T-helper 2 cell treated with Interferon-gamma antibody and Interleukin-4, amounts not matched to agents 100 ng/mL and 5 ng/mL, for 36 hours (primary cell): ENCODE data around the gene RBM20. TPM values are rescaled to one million over a fixed set of nuclear protein-coding genes. Genes with fewer than 3 reads are reported as not detected.
"Not testable (repeated sequence)": the region's sequence is repeated elsewhere in the genome, so short reads cannot be mapped to it uniquely, and the experiment has no call there.

Experiments used
- intact Hi-C: fragments of 100-400 bp; cut with micrococcal nuclease; formaldehyde crosslinking; loops from one replicate; pipeline ENCODE4 v1.15.1; 2023
- total RNA-seq: library from RNA; stranded (reverse); gene quantifications from 2 replicates; pipeline ENCODE4 v1.2.3, GENCODE V29; 2022

The RBM20 gene
- total RNA-seq, 1 donor from 2014 or later = 0.09 TPM

DNA sequence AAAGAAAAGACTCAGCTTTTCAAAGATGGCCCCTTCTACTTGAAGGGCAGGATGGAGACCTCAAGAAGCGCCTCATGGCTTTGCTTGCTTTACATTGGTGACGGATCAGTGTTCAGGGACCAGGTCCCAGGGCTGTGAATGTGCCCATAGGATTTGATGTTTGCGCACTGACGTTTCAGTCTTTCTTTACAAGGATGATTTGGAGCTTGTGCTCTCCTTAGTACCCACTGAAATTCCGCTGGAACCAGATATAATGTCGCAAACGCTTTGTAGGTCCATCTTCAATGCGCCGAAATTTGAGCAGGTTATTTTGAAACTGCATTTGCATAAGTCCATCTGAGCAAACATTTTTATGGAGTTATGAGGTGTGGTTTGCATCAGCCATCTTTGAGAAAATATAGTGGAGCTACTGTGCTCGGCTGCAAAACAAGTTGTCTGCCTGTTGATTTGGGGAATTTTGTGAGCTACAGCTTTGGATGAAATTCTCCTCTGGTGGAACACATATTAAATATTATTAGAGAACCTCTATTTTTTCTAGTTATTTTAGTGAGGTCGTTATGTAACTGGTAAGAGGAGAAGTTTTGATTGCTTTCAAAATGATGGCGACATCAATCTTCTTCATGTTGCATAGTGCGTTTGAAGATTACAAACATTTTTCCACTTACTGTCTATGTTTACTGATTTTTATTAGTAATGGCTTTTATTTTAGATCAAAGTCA lies 2.4 kb downstream of the RBM20 start:
- intact Hi-C loops = loop anchor here (10.0 kb wide), 1 partner anchor 428 kb away; the partner anchor contains the start of gene ADRA2A

DNA sequence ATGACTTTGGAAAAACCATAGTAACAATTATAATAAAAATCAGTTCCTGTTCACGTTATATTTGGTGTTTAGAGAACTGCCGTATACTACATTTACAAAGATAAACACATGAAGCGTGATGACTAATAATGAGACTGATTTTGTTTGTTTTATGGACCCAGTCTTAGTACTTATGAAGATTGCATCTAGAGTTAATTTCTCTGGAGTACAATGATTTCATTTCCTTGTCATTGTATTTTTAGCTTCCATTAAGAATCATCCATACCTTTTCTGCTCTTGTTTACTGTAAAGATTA lies 2.9 kb downstream of the RBM20 start:
- intact Hi-C loops = loop anchor here (10.0 kb wide), 1 partner anchor 428 kb away; the partner anchor contains the start of gene ADRA2A

DNA sequence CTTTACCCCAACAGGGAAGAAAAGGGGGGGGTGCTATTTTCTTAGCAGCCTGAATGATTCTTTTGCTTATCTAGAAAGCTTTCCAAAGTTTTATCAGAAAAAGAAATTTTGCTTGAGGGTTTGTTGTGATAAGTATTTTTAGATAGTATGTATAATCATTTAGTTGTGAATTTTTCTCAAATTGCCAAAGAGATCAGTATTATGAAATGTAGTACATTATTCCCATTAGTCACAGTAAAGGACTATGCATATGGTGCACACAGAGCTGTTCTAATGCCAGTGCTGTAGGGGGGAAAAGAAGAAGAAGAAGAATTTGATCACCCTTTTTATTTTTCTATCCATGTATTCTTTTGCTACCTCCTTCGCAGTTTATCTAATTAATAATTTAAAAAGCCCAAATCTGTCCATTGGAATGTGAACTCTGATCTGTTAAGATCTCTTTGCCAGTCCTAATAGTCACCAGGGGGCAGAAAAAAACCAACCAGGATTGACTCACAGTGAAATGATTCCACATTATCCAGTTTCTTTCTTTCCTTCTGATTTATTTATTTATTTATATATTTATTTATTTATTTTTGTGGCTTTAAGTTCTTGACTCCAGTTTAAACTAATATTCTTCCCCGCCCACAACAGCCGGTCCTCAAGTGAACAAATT lies 4.7 kb downstream of the RBM20 start:
- intact Hi-C loops = loop anchor here (10.0 kb wide), 1 partner anchor 426 kb away; the partner anchor contains the start of gene ADRA2A

DNA sequence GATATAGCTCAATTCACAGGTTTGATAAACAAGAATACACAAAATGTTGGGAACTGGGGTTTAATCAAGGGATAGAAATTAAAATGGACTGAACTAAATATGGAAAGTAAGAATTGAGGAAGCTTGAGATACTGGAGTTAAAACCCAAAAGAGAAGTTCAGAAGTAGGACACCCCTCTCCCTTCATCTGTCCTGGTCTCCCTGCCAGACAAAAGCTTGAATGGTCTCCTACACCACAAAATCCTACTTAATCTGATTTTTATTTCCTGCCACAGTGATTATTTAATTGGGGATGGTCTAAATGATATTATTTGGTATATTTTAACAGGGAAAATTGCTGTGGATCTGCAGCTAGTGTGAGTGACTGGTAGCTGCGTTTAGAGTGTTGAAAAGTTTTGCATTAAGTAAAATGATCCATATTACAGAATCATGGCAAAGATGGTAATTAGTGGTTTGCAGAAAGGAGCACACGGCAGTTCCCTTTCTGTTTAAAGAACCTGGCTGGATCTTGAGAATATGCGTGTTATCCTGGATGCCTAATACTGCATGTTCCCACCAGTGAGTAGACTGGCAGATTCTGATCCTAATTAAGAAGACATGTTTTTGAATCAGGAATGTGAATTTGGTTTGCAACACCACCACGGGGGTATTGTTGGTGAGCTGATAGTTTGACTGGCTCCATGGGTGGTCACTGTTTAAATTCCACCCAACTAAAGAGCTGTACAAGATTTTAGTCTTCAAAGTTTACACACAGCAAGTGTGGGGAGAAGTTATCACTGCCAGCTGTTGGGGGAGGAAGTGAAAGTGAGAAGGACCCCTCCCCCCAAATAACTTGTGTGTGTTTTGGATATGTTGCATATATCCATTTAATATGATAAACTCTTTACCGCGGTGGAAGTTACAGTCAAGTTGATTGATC lies 5.5 kb downstream of the RBM20 start:
- intact Hi-C loops = loop anchor here (10.0 kb wide), 1 partner anchor 425 kb away; the partner anchor contains the start of gene ADRA2A

DNA sequence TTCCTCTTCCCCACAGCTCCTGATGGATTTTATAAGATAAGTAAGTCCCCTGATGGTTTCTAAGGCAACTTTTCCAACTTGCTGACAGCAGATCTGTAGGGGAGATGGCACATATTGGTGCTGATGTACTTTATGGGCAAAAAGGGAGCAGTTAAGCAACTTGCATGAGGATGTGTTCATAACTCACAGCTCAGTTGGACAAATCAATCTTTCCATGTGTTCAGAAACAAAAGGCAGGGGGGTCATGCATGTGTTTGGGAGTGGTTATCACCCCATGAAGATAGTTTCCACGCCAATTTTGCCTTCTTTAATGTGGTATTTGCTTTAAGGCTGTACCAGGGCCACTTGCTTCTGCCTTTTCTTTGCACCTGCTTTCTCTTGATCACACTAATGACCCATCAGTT lies 6.1 kb downstream of the RBM20 start:
- intact Hi-C loops = no loop called here

DNA sequence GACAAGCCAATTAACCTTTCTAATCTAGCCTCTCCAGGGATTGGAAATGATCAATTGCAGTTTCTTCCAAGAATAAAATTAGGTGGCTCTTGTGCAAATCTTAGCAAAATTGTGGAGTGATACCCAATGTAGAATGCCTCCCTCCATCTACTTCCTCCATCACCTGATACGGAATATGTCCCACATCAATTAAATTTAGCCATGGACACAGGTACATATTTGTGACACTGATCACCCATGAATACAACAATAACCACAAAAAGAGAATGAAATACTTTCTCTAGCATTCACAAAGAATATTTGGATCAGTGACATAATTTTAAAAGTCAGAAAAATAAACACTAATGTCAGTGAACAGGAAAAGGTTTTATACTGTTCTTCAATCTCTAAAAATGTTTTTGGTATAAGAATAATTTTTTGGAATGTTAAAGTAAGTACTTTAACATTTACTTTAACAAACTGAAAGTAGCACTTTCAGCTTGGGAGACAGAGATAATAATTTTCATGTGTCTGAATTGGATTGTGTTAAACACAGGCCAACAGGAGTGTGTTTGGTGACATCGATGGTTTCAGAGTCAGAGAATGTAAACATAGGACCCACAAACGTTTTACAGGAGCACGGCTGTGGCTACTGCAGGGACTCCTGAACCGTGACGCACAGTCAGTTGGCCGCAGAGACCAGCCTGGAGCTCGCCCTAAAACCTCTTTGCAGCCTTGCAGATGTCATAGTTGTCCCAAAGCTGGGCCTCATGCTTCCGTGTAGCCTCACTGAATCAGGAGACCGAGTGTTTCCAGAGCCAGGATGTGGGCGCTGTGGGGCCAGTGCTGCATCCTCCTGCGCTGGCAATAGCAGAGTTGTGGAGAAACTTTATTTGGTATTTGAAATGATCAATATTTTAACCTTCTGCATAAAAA lies 7.2 kb downstream of the RBM20 start:
- intact Hi-C loops = no loop called here

DNA sequence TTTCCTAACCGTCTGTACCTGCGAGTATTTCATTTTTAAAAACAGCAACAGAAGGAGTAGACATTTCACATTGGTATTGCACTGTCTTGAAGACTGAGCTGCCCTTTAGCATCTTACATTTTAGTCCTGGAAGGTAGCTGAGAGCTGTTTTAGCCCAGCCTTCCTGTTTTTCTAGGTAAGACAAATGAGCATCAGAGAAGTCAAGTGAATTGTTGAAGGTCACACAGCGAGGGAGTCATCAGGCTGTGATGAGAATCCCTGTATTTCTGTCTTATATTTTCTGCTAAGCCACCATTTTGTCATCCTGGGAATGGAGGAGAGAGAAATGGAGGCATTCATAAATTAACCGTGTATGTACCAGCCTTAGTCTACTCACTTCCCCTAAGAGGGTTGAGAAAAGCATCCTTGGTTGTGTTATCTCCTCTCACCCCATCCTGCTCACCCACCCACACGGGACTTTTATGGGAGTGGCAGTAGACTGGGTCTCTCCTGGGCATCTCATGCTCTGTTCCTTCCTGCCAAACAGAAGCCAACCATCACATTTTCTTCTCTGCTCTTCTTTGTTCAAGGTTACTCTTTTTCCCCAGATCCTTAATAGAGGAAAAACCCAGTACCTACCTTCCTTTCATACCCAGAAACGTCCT lies 8.5 kb downstream of the RBM20 start:
- intact Hi-C loops = no loop called here

DNA sequence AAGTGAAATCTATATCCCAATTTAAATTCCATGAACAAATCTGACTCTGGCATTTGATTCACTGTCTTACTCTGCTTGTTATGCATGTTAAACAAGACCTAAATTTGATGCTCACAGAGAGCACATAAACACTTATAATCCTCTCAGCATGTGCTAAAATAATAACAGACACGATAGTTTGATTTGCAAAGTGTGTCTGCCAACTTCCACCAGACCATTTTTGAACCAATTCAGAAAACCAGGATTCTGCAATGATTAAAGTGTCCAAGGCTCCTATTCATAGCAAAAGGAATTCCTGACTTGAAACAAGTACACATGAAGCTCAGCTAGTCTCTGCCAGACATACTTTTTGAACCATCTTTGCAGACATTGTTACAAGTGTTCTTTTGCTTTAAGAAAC lies 11.2 kb downstream of the RBM20 start:
- intact Hi-C loops = no loop called here

DNA sequence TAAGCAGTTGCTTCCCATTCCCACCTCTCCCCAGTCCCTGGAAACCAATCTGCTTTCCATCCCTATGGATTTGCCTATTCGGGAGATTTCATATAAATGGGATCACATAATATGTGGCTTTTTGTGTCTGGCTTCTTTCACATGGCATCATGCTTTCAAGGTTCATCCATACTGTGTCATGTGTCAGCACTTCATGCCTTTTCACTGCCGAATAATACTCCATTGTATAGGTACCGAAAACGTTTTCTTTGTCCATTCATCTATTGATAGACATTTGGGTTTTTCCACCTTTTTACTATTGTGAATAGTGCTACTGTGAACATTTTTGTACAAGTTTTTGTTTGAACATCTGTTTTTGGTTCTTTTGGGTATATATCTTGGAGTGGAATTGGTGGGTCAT lies 12.5 kb downstream of the RBM20 start:
- intact Hi-C loops = no loop called here

DNA sequence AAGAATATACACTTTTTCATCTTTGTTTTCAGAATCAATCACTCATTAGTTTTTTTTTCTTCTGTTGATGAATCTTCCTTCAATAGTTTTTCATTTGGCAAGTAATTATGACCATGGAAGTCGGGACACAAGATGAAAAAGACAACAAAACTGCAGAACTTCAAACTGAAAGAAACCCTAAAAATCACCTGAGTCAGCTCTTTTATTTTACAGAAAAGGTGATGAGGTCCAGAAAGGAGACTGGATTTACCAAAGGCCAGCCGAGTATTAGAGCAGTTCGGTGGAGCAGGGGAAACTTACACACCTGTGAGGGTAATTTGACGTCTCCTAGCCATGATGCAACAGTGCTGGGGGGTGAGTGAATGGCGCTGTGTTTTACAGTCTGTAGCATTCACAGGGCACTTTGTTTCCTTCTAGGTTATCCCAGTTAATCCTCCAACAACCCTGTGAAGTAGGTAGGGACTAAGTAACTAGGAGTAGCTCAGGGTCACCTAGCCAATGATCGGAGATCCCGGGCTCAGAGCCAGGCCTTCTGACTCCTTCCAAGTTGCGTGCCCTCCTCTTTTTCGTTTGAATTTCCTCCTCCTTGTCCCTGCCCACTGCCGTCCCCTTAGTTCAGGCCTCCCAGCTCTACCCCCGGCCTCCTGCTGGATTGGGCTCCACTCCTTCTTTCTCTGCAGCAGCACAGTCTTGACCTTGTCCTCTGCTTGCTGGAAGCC lies 14.0 kb downstream of the RBM20 start:
- intact Hi-C loops = no loop called here

DNA sequence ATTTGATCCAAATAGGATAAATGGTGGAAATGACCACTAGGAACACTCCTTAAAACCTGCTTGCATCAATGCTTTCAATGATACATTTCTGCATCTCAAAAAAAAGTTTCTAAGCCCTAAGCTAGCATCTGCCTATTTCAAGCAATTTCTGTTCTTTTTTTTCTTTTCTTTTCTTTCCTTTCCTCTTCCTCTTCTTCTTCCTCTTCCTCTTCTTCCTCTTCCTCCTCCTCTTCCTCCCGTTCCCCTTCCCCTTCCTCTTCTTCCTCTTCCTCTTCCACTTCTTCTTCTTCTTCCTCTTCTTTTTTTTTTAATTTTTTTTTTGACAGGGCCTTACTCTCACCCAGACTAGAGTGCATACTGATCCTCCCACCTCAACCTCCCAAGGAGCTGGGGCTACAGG lies 15.4 kb downstream of the RBM20 start:
- intact Hi-C loops = no loop called here

DNA sequence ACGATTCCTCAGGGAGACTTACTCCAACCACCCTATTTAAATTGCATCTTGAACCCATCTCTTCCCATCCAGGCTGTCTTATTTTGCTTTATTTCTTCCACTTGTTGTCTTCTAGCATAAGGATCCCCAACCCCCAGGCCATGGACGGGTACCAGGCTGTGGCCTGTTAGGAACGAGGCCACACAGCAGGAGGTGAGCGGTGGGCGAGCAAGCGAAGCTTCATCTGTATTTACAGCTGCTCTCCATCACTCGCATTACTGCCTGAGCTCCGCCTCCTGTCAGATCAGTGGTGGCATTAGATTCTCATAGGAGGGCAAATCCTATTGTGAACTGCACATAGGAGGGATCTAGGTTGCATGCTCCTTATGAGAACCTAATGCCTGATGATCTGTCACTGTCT lies 16.2 kb downstream of the RBM20 start:
- intact Hi-C loops = not testable (repeated sequence)

DNA sequence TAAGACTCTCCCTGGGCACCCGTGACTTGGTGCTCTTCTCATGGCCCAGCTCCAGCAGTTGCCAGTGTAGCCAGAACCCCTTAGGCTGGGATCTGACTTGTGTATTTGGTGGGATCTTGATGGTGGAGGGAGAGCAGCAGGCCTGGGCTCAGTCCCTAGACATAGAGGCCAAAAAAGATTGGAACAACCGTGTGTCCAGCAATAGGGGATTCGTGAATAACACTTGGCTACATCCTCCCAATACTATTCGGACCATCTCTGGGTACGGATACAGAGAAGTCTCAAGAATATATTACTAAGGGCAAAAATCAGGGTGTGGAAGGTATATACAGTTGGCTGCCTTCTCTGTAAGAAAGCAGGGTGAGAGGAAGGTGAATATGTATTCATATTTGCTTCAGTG lies 17.2 kb downstream of the RBM20 start:
- intact Hi-C loops = no loop called here

DNA sequence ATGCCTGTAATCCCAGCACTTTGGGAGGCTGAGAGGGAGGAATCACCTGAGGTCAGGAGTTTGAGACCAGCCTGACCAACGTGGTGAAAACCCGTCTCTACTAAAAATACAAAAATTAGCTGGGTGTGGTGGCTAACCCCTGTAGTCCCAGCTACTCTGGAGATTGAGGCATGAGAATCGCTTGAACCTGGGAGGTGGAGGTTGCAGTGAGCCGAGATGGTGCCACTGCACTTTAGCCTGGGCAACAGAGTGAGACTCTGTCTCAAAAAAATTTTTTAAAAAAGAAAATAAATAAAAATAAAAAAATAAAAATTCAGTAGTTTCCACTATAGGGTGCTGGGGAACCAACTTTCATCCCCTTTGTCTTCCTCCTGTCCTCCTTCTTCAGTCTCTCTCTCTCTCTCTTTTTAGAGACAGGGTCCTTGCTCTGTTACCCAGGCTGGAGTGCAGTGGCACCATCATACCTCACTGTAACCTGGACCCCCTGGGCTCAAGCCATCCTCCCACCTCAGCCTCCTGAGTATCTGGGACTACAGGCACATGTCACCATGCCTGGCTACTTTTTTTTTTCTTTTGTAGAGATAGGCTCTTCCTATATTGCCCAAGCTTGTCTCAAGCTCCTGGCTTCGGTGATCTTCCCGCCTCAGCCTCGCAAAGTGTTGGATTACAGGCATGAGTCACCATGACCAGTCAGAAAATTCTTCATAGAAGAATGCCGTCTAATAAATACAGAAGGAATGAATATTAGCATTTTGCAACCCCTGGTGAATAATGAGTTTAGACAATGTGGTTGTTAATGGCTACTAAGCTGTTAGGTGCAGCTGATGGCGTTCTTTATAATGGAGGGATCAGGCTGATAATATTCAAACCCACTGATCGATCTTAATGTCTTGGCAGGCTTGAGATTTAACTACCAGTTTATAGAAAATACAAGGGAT lies 20.6 kb downstream of the RBM20 start:
- intact Hi-C loops = no loop called here

DNA sequence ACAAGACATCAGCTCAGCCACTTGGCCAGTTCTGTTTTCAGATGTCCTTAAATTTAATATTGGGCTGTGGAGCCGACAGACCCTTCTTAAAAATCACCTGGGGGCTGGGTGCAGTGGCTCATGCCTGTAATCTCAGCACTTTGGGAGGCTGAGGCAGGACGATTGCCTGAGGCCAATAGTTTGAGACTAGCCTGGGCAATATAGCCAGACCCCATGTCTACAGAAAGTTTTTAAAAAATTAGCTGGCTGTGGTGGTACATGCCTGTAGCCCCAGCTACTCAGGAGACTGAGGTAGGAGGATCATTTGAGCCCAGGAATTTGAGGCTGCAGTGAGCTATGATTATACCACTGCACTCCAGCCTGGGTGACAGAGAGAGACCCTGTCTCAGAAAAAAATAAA lies 22.1 kb downstream of the RBM20 start:
- intact Hi-C loops = not testable (repeated sequence)

DNA sequence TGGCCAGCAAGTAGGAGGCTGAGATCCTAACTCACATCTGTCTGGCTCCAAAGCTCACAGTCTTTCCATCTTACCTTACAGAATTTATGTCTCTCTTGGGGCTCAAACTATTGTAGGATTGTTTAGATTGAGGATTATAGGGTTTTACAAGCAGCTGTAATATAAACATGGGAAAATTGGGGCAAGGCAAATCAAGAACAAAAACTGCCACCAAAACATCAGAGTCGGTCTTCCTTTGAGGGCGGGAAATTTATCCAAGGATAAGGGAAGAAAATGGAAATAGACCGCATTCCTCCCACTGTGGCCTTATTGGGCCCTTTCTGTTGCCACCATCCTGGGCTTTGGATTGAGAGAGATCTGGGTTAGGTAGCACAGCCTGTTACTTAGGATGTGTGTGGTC lies 22.5 kb downstream of the RBM20 start:
- intact Hi-C loops = no loop called here

DNA sequence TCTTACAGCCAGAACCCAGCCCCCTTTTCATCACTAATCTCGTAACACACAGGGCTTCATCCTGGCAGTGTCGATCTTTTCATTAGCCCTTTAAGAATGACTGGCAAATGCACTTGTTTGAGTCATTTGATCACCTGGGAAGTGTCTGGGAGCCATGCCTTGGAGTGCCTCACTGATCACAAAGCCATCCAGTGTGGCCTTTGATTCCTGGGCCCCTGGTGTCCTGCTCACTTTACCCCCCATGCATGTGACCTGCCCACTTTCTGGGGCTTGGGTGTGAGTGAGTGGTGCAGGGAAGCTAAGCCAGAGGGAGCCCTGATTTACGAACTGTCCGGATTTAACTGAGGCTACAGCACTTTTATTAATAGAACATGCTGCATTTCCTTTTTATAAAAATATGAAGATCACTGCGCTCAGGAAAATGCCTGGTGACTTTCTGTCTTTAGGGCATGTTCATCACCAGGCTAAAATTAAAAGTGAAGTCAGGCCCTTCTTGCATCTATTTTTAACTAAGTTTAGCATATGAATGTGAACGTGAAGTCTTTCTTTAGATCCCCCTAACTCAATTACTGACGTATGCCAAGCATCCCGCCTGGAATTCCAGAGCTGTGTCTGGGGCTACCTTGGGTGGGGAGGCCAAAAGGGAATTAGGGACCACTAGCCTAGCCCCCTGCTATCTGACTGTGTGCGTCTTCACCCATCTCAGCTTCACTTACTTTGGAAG lies 23.6 kb downstream of the RBM20 start:
- intact Hi-C loops = no loop called here

DNA sequence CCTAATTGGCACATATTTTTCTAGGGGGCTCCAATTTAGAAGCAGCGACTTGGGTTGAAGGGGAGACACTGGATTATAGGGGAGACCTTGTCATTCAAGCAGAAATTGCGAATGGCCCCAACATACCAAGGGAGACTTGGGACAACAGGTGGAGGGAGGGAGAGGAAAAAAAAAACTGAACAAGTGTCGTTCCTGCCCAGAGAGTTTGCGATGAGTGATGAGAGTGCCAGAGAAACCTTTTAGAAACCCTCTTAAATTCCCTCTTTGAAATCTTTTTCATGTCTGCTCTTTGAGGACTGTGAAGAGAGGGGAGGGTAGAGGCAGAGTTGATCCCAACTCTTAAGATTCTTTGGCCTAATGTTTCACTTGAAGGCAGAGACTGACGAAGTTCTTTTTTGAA lies 24.3 kb downstream of the RBM20 start:
- intact Hi-C loops = no loop called here
